A673 (cell line): ENCODE data around the gene TMEM259.

Experiments
- CTCF ChIP-seq: fragments of 300-800, 200-600 bp; sonication (generic); conservative IDR thresholded peaks from 2 replicates; pipeline ENCODE4 v1.5.1; 2017; ENCODE audit warnings: low read depth, mild to moderate bottlenecking, antibody characterized with exemption, low read length, moderate library complexity, mixed read lengths
- EZH2 ChIP-seq: fragments of 200-600 bp; sonication (generic); IDR thresholded peaks from 2 replicates; pipeline ENCODE4 v1.6.1; 2017; ENCODE audit warnings: borderline replicate concordance, low read depth, mild to moderate bottlenecking, mixed read lengths, antibody characterized with exemption, low read length; ENCODE audit not compliant: poor library complexity, severe bottlenecking

- no peak for TF ChIP-seq CTCF
- TF ChIP-seq EZH2, result no peak
Observed at GRCh38 chr19:964116-964520, 56.8 kb downstream of the TMEM259 start.
